ENCODE results near the gene PIK3R6. TPM values are rescaled to one million over a fixed set of nuclear protein-coding genes. Genes with fewer than 3 reads are reported as not detected.
A peak's percentile ranks its signal among the peaks of the same experiment; 100 is the strongest.

PIK3R6 gene
- total and polyA plus RNA-seq, 3 donors from 2014 or later = 1.3 to 2.6 (median 2.5) TPM

- WGBS, 2 donors = 61 to 78% methylated on average over 10 of the region's 10 CpGs
Observed at GRCh38 chr17:8789743-8790142, 77.7 kb downstream of the PIK3R6 start.

GRCh38 chr17:8788998-8789397, 78.5 kb downstream of the PIK3R6 start:
- Histone ChIP-seq H3K27ac (no peak overlapping the region), H3K9me3 (no peaks in the 10 kb centered on the region), H3K4me3 (no peak overlapping the region), H3K4me1 (no peaks in the 10 kb centered on the region), H3K27me3 (no peaks in the 10 kb centered on the region), H3K36me3 (ENCODE audit: low read depth, missing control alignments) (no peaks in the 10 kb centered on the region)
- DNase-seq = no peak
- intact Hi-C loops (cut with DNase I; ENCODE audit: low total_unique reads) = no loop called here
- no peak for TF ChIP-seq POLR2A (IDR thresholded peaks at IDR 0.05)
- TF ChIP-seq CTCF (IDR thresholded peaks at IDR 0.05) = no peak
- 91 to 92% methylated on average over 2 of the region's 2 CpGs for WGBS, 2 donors

More at GRCh38 chr17:8789743-8790142, 77.7 kb downstream of the PIK3R6 start:
- TF ChIP-seq POLR2A (IDR thresholded peaks at IDR 0.05) (no peak), CTCF (IDR thresholded peaks at IDR 0.05) (no peak)
- Histone ChIP-seq H3K9me3 (no peaks in the 10 kb centered on the region), H3K36me3 (ENCODE audit: low read depth, missing control alignments) (no peaks in the 10 kb centered on the region), H3K4me1 (no peaks in the 10 kb centered on the region), H3K27ac (no peak overlapping the region), H3K4me3 (no peak overlapping the region), H3K27me3 (no peaks in the 10 kb centered on the region)
- intact Hi-C loops (cut with DNase I; ENCODE audit: low total_unique reads) = no loop called here
- no peak for DNase-seq

DNA sequence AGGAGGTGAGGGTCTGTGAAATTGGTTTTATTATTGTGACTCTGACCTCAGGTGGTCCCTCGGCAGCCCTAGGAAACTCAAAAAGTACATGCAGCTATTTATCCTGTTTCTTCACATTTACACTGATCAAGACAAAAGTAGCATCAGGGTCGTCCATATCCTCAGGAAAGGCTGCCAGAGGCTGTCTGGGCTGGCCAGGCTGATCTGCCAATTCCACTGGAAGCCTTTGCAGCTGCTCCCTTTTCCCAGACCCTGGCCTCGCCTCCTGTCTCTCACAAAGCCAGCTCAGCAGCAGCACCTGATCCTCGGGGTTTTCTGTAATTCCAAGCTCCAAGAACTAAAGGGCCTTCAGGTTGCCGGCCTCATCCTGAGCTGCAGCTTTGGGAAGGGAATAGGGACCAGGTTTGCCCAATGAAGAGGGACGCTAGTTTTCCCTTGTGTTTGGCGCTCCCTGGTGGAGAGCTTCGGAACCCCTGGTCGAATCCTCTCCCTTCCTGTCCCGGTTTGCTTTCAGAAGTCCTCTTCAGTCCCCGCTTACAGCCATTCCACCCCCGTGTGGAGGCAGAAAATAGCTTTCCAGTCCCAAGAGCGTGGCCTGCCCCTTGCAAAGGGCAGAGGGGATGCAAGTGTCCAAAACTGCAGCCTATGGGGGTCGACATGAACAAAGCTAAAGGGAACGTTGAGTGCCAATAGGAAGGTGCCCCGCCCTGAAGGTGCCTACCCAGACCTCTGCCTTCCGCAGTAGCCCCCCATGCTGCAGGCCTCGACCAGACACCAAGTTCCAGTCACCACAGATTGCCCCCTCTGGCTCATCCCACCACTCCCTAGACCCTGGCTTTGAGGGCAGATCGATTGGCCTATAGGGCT, 81.7 kb downstream of the PIK3R6 start:
- WGBS, 2 donors = 37% methylated on average over 18 to 19 of the region's 19 CpGs
- H3K27me3 ChIP-seq = no peaks in the 10 kb centered on the region

GRCh38 chr17:8782176-8782575, 85.3 kb downstream of the PIK3R6 start:
- no peak overlapping the region for H3K4me3 ChIP-seq
- 90 to 97% methylated on average over 1 of the region's 1 CpG for WGBS, 2 donors
- H3K4me1 ChIP-seq = no peaks in the 10 kb centered on the region
- no peak for TF ChIP-seq POLR2A (IDR thresholded peaks at IDR 0.05)
- TF ChIP-seq CTCF (IDR thresholded peaks at IDR 0.05) = no peak
- H3K27ac ChIP-seq = no peak overlapping the region
- no peaks in the 10 kb centered on the region for H3K27me3 ChIP-seq
- DNase-seq = no peak
- no peaks in the 10 kb centered on the region for H3K36me3 ChIP-seq (ENCODE audit: low read depth, missing control alignments)
- no peaks in the 10 kb centered on the region for H3K9me3 ChIP-seq
- intact Hi-C loops (cut with DNase I; ENCODE audit: low total_unique reads) = no loop called here

More for the DNA sequence above, 81.7 kb downstream of the PIK3R6 start:
- H3K9me3 ChIP-seq = no peaks in the 10 kb centered on the region
- peak; percentile 64 to 80 (median 72) for TF ChIP-seq CTCF (IDR thresholded peaks at IDR 0.05)
- TF ChIP-seq POLR2A (IDR thresholded peaks at IDR 0.05) = no peak
- no peaks in the 10 kb centered on the region for H3K36me3 ChIP-seq (ENCODE audit: low read depth, missing control alignments)
- peak; percentile 80 for DNase-seq
- intact Hi-C loops (cut with DNase I; ENCODE audit: low total_unique reads) = no loop called here
- no peak overlapping the region for H3K4me3 ChIP-seq
- no peak overlapping the region for H3K27ac ChIP-seq
- no peaks in the 10 kb centered on the region for H3K4me1 ChIP-seq

Measured in testis (tissue), 3 donors.